Duodenal mucosa (tissue), 2 donors: ENCODE measurements around the gene PAQR5.

ENCODE experiments used
- H3K27ac ChIP-seq: one replicate; pipeline ENCODE4 v1.7.0; 2013; ENCODE audit warnings: low read depth, low read length
- H3K27me3 ChIP-seq, 2 donors: one replicate each; pipeline ENCODE4 v1.7.0; 2013; ENCODE audit warnings: low read length in 2 of 2, control low read depth in 1 of 2; ENCODE audit not compliant: insufficient read depth in 2 of 2, control insufficient read depth in 1 of 2
- H3K36me3 ChIP-seq, 2 donors: one replicate each; pipeline ENCODE4 v1.7.0; 2013; ENCODE audit warnings: low read length in 2 of 2, control low read depth in 1 of 2; ENCODE audit not compliant: insufficient read depth in 2 of 2, control insufficient read depth in 1 of 2
- H3K4me1 ChIP-seq, 2 donors: one replicate each; pipeline ENCODE4 v1.7.0; 2013; ENCODE audit warnings: low read length in 2 of 2, control low read depth in 1 of 2; ENCODE audit not compliant: insufficient read depth in 2 of 2, control insufficient read depth in 1 of 2
- H3K4me3 ChIP-seq, 2 donors: one replicate each; pipeline ENCODE4 v1.7.0; 2013; ENCODE audit warnings: low read length in 2 of 2, low read depth in 1 of 2
- H3K9ac ChIP-seq, 2 donors: one replicate each; pipeline ENCODE4 v1.7.0; 2013; ENCODE audit warnings: low read length in 2 of 2, low read depth in 1 of 2
- H3K9me3 ChIP-seq, 2 donors: one replicate each; pipeline ENCODE4 v1.7.0; 2013; ENCODE audit warnings: low read length in 2 of 2, control low read depth in 1 of 2; ENCODE audit not compliant: control insufficient read depth in 1 of 2

The PAQR5 gene

DNA sequence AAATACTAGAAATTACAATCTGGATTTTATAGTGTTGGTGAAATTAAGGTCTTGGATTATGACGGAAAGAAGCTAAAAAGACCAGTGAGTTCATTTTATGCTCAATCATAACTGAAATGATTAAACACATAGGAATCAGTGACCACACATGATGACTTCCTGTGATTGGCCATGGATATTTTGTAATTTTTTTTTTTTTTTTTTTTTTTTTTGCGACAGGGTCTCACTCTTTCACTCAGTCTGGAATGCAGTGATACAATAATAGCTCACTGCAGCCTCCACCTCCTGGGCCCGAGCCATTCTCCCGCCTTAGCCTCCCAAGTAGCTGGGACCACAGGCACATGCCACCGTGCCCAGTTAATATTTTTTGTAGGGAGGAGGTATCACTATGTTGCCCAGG, 47.4 kb downstream of the PAQR5 start:
- no peak overlapping the region for H3K27ac ChIP-seq
- H3K9ac ChIP-seq: no peak overlapping the region
- no peak overlapping the region for H3K4me3 ChIP-seq
- no peaks in the 10 kb centered on the region for H3K4me1 ChIP-seq
- H3K27me3 ChIP-seq: no peaks in the 10 kb centered on the region
- H3K36me3 ChIP-seq: no peaks in the 10 kb centered on the region
- H3K9me3 ChIP-seq: no peaks in the 10 kb centered on the region

DNA sequence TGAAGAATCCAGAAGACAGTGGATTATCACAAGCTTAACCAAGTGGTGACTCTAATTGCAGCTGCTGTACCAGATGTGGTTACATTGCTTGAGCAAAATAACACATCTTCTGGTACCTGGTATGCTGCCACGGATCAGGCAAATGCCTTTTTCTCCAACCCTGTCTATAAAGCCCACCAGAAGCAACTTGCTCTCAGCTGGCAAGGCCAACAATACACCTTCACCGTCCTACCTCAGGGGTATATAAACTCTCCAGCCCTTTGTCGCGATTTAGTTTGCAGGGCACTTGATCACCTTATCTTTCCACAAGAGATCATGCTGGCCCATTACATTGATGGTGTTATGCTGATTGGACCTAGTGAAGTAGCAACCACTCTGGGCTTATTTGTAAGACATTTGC, 52.6 kb downstream of the PAQR5 start:
- no peaks in the 10 kb centered on the region for H3K36me3 ChIP-seq
- H3K4me1 ChIP-seq: no peaks in the 10 kb centered on the region
- no peaks in the 10 kb centered on the region for H3K27me3 ChIP-seq
- no peak overlapping the region for H3K9ac ChIP-seq
- H3K4me3 ChIP-seq: no peak overlapping the region
- H3K27ac ChIP-seq: no peak overlapping the region
- H3K9me3 ChIP-seq: no peaks in the 10 kb centered on the region

DNA sequence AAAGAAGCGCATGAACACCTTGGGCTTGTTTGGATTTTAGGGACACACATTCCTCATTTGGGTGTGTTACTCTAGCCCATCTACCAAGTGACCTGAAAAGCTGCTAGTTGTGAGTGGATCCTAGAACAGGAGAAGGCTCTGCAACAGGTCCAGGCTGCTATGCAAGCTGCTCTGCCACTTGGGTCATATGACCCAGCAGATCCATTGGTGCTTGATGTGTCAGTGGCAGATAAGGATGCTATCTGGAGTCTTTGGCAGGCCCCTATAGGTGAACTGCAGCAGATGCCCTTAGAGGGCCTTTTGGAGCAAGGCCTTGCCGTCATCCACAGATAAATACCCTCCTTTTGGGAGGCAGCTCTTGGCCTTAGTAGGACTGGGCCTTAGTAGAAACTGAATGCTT, 53.2 kb downstream of the PAQR5 start:
- H3K4me3 ChIP-seq: no peak overlapping the region
- H3K27me3 ChIP-seq: no peaks in the 10 kb centered on the region
- H3K4me1 ChIP-seq: no peaks in the 10 kb centered on the region
- H3K9me3 ChIP-seq: no peaks in the 10 kb centered on the region
- no peak overlapping the region for H3K27ac ChIP-seq
- H3K9ac ChIP-seq: no peak overlapping the region
- no peaks in the 10 kb centered on the region for H3K36me3 ChIP-seq

DNA sequence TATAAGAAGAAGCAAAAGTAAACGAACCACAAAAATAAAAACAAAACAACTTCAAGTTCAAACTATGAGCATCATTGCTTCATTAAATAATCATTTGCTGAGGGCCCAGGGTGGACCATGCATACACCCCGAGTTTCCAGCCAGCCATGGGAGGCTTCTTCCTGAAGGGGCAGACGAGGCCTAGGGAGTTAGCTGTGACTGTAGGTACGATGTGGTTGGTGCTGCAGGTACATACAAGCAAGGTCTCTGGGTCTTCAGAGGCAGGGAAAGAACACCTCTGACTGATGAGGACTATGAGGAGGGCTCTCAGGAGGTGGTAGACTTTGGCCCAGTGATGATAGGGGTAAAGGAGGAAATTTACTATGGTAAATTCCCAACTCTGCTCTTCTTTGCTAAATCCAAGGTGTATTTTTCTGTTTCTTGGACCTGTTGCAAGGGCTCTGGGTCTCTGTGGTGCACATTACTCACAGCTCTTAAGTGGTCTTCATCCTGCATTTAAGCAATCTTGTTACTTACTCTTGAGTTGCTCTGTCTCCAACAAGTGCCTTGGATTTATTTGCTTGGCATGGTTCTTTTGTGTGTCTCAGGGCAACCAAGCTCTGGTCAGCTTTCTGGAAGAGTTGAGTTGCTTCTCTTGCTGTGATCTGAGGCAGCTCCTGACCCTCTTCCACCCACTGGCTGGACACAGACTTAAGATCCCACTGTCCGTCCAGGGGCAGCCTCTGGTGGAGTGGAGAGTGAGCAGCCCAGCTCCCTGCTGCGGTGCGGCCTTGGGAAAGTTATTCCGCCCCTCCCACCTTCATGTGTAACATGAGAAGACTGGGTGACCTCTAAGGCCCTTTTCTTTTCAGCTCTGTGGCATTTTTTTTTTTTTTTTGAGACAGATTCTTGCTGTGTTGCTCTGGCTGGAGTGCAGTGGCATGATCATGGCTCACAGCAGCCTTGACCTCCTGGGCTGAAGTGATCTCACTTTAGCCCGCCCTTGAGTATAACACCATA, 59.4 kb downstream of the PAQR5 start:
- H3K9me3 ChIP-seq: no peaks in the 10 kb centered on the region
- H3K36me3 ChIP-seq: no peaks in the 10 kb centered on the region
- no peak overlapping the region for H3K27ac ChIP-seq
- peaks cover 6 to 10% of the 10 kb centered on the region in 2 donors for H3K4me1 ChIP-seq
- no peaks in the 10 kb centered on the region for H3K27me3 ChIP-seq
- no peak overlapping the region for H3K4me3 ChIP-seq
- H3K9ac ChIP-seq: no peak overlapping the region

DNA sequence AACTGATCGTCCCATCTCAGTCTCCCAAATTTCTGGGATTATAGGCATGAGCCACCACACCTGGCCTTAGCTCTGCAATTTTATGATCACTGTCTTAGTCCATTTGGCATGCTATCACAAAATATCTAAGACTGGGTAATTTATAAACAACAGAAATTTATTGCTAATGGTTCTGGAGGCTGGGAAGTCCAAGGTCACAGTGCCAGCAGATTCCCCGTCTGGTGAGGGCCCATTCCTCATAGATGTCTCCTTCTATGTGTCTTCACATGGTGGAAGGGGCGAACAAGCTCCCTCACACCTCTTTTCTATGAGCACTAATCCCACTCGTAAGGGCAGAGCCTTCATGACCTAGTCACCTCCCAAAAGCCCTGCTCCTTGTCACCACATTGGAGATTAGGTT, 60.1 kb downstream of the PAQR5 start:
- H3K36me3 ChIP-seq: no peaks in the 10 kb centered on the region
- no peak overlapping the region for H3K4me3 ChIP-seq
- no peak overlapping the region for H3K9ac ChIP-seq
- peaks cover 6 to 10% of the 10 kb centered on the region in 2 donors for H3K4me1 ChIP-seq
- H3K9me3 ChIP-seq: no peaks in the 10 kb centered on the region
- no peak overlapping the region for H3K27ac ChIP-seq
- H3K27me3 ChIP-seq: no peaks in the 10 kb centered on the region

DNA sequence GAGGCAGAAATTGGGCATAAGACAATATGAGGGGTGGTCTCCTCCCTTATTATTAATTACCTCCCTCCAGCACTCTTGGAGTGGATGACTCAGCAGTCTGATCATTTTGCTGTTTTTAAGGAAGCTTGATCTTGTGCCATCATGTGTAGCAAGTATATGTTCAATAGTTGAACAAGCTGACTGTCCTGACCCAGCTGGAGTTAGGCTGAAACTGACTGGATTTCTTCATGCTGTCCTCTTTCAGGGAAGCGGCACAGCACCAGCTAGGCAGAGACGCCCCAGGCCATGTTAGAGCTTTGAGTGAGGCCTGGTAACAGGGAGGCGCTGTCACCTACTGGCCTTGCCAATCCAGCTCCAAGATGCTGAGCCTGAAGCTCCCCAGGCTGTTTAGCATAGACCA, 61.0 kb downstream of the PAQR5 start:
- no peaks in the 10 kb centered on the region for H3K9me3 ChIP-seq
- H3K9ac ChIP-seq: peak overlapping the region in 1 of 2 donors; percentile 6
- H3K27me3 ChIP-seq: no peaks in the 10 kb centered on the region
- H3K4me3 ChIP-seq: no peak overlapping the region
- H3K27ac ChIP-seq: no peak overlapping the region
- no peaks in the 10 kb centered on the region for H3K36me3 ChIP-seq
- peaks cover 6 to 10% of the 10 kb centered on the region in 2 donors for H3K4me1 ChIP-seq

DNA sequence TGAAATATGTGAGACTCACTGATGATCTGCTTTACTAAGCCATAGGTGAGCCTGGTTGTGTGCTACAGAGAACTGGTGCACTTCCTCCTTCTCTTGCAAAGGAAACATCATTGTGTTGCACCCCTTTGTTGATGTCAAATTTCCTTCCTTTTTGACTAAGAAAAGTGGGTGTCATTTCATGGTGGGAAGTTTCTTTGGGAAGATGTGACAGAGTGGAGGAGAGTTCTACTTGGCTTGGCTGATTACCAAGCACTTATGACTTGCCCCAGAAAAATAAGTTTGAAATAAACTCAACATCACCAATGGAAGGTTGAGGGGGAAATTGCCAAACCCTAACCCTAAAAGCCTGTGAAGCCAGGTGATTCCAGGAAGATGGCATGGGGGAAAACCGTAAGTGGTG, 61.9 kb downstream of the PAQR5 start:
- no peak overlapping the region for H3K27ac ChIP-seq
- H3K4me3 ChIP-seq: no peak overlapping the region
- H3K36me3 ChIP-seq: no peaks in the 10 kb centered on the region
- H3K9ac ChIP-seq: no peak overlapping the region
- H3K4me1 ChIP-seq: peaks cover 6 to 10% of the 10 kb centered on the region in 2 donors
- no peaks in the 10 kb centered on the region for H3K27me3 ChIP-seq
- H3K9me3 ChIP-seq: no peaks in the 10 kb centered on the region

DNA sequence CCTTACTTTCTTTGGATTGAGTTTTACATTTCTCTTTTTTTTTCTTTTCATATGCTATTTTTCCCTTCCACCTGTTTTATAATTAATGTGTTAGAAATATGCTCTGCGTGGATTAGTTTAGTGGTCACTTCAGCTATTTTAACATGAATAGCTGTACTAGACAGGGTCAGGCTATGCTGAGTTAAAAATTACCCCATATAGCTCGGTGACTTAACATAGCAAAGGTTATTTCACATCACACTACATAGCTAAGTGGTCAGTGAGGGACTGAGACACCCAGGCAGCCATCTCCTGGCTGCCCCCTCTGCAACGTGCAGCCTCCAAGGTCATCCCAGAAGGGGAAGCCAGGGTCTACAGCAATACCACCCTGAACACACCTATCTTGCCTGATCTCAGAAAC, 68.5 kb downstream of the PAQR5 start:
- no peak overlapping the region for H3K9ac ChIP-seq
- no peak overlapping the region for H3K27ac ChIP-seq
- H3K36me3 ChIP-seq: no peaks in the 10 kb centered on the region
- H3K9me3 ChIP-seq: no peaks in the 10 kb centered on the region
- no peaks in the 10 kb centered on the region for H3K4me1 ChIP-seq
- H3K4me3 ChIP-seq: no peak overlapping the region
- no peaks in the 10 kb centered on the region for H3K27me3 ChIP-seq

DNA sequence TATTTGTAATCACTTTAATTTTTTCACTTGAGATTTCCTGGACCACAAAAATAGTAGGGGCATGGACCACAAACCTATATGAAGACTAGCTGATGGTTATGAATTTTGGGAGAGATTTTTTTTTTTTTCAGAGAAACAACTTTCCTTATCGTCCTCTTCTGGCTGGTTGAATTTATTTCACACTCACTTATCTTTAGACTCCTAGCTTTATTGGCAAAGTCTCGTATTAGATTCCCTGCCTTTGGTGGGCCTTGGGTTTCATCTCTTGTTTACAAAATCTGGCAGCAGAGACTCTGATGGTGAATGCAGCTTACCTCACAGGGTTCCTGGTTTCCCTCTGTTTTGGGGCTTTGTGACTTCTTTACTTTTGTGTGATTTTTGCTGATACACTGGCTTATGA, 70.9 kb downstream of the PAQR5 start:
- Histone ChIP-seq H3K9ac (no peak overlapping the region), H3K9me3 (no peaks in the 10 kb centered on the region), H3K4me3 (no peak overlapping the region), H3K36me3 (no peaks in the 10 kb centered on the region), H3K27me3 (no peaks in the 10 kb centered on the region), H3K4me1 (no peaks in the 10 kb centered on the region), H3K27ac (no peak overlapping the region)

DNA sequence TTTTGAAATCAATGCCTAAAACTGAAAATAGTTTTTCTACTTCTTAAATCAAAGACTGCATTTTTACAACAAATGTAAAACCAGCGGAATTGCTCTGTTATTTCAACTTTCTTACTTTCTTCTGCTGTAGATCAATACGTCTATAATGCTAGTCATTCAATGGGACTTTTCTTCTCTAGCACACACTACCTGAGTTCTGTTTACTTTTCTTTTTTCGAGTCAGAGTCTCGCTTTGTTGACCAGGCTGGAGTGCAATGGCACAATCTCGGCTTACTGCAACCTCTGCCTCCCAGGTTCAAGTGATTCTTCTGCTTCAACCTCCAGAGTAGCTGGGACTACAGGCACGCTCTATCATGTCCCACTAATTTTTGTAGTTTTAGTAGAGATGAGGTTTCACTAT, 74.7 kb downstream of the PAQR5 start:
- Histone ChIP-seq H3K9me3 (no peaks in the 10 kb centered on the region), H3K27me3 (no peaks in the 10 kb centered on the region), H3K36me3 (no peaks in the 10 kb centered on the region), H3K4me3 (no peak overlapping the region), H3K4me1 (no peaks in the 10 kb centered on the region), H3K9ac (no peak overlapping the region), H3K27ac (no peak overlapping the region)
